Aorta (tissue), 5 donors: Measurements from ENCODE around the gene PANX1. TPM values are rescaled to one million over a fixed set of nuclear protein-coding genes. Genes with fewer than 3 reads are reported as not detected.

Source experiments
- ATAC-seq: fragments of 200-7000 bp; cut with Tn5 transposase; one replicate; pipeline ENCODE4 v1.9.1; 2022; ENCODE audit warnings: moderate library complexity; ENCODE audit not compliant: low FRiP score
- DNase-seq, 2 donors: peaks; one replicate each; pipeline ENCODE4 v3.0.0-alpha.2; 2020
- H3K27ac ChIP-seq, 2 donors: one replicate each; pipeline ENCODE4 v1.5.1; 2013; ENCODE audit warnings: low read length in 2 of 2, mild to moderate bottlenecking in 2 of 2, moderate library complexity in 2 of 2, control low read depth in 1 of 2, inconsistent platforms in 1 of 2, low read depth in 1 of 2
- H3K27me3 ChIP-seq, 2 donors: one replicate each; pipeline ENCODE4 v1.6.1; 2013; ENCODE audit warnings: control low read depth in 1 of 2, low read length in 1 of 2, mild to moderate bottlenecking in 1 of 2, moderate library complexity in 1 of 2; ENCODE audit not compliant: insufficient read depth in 2 of 2, control insufficient read depth in 1 of 2
- H3K36me3 ChIP-seq, 2 donors: one replicate each; pipeline ENCODE4 v1.6.1; 2013; ENCODE audit warnings: control low read depth in 1 of 2, low read length in 1 of 2, mild to moderate bottlenecking in 1 of 2; ENCODE audit not compliant: insufficient read depth in 2 of 2, control insufficient read depth in 1 of 2
- H3K4me1 ChIP-seq, 2 donors: one replicate each; pipeline ENCODE4 v1.6.1; 2013; ENCODE audit warnings: low read length in 2 of 2, control low read depth in 1 of 2, mild to moderate bottlenecking in 1 of 2, moderate library complexity in 1 of 2; ENCODE audit not compliant: insufficient read depth in 2 of 2, control insufficient read depth in 1 of 2
- H3K4me3 ChIP-seq, 2 donors: one replicate each; pipeline ENCODE4 v1.5.1; 2013; ENCODE audit warnings: low read length in 2 of 2, control low read depth in 1 of 2, mild to moderate bottlenecking in 1 of 2
- H3K9me3 ChIP-seq: one replicate; pipeline ENCODE4 v1.6.1; 2013; ENCODE audit warnings: mild to moderate bottlenecking, low read length; ENCODE audit not compliant: control insufficient read depth
- WGBS, 2 donors: extraction: QIAGEN DNeasy Blood & Tissue Kit; methylation state at CpG; one replicate each; pipeline ENCODE4 v1.1.7; 2013; 5-methylcytosine and 5-hydroxymethylcytosine counted together
- intact Hi-C, 2 donors: fragments of 100-400 bp; cut with DNase I; formaldehyde crosslinking; loops; one replicate each; pipeline versions ENCODE4 v1.14.2 to v1.15.0; 2022
- polyA plus RNA-seq, 2 donors: library from polyadenylated mRNA; stranded (reverse); fragments of 200-250 nt; gene quantifications; one replicate each; pipeline ENCODE4 v1.2.3, GENCODE V29; 2013
- total RNA-seq, 2 donors: library from RNA; stranded (reverse); fragmentation: NEBNext Ultra II Directional; extraction: Animal tissue kit (Norgen Biotek cat#: 25700); gene quantifications; one replicate each; pipeline ENCODE4 v1.2.1, GENCODE V29; 2021
- donor health status: healthy with polysubstance abuse.
- donor health status: Bipolar disorder and iron deficiency.
- donor health status: DM: no; HTN: no; CAD: no.
- donor health status: DM: no; HTN: no; CAD: no.
- donor health status: DM: yes; HTN: yes; CAD: no.

Gene PANX1
- total and polyA plus RNA-seq, 4 donors: 7.0 to 29.3 (median 16.8) TPM

DNA sequence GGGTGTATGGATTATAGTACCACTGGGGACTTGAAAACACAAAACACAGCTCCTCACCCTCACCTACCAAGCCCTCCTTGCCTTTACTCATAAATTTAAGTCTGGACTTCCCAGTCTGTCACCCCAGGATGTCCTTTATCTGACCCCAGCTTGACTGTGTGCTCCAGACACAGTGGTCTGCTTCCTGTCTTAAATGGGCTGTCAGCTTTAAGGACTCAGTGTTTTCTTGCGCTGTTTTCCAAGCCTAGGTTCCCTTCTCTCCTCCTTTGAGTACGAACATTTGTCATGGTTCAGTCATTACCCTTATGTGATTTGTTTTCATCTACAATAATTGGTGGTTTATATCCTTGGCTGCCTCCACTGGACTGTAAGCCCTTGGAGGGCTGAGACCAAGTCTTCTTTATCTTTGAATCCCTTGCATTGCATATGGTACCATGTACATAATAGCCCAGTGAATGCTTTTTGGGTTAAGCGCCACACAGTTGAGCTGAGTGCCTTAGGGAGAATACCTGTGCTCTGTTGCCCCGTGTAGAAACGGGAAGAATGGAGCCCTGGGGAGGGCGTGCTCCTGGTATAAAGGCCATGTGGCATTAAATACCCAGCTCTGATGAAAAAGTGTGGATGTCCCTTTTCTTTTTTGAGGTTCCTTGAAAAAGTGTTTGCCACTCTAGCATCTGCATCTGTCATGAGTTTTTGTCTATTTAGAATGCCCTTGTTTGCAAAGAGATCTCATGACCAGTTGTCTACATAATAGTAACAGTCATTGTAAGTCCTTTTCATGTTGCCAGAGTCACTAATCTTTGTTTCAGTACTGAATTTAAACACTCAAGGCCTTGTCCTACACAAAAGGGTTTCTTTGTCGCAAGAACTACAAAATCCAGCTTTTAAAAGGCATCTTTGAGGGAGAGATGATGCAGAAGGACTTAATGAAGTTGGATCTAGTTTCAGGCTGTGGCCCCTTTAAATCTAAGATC lies 14.0 kb downstream of the PANX1 start:
- no peak overlapping the region for H3K27ac ChIP-seq
- H3K4me3 ChIP-seq: no peak overlapping the region
- DNase-seq (no peak), ATAC-seq (no peak)
- no peaks in the 10 kb centered on the region for H3K9me3 ChIP-seq
- intact Hi-C loops: no loop called here
- peaks cover 0 to 20% of the 10 kb centered on the region in 2 donors for H3K4me1 ChIP-seq
- 89 to 91% methylated on average over 7 of the region's 7 CpGs for WGBS, 2 donors
- no peaks in the 10 kb centered on the region for H3K27me3 ChIP-seq
- no peaks in the 10 kb centered on the region for H3K36me3 ChIP-seq

GRCh38 chr11:94144216-94144615 lies 15.6 kb downstream of the PANX1 start:
- no peak overlapping the region for H3K27ac ChIP-seq
- ATAC-seq: no peak

DNA sequence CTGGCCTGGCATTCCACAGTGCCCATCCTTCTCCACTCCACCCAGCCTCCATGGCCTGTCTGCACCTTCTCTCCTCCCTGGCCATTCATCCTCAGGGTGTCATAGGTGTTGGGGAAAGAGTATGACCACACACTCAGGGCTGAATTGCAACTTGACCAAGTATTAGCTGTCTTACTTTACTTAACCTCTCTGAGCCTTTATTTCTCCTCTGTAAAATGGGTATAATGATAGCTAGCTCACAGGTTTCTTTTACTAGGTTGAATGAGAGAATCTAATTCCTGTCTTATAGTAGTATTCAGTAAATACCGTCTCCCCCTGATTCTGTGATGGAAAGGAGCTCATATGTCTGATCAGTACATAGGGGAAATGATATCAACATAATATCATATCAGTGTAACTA lies 16.0 kb downstream of the PANX1 start:
- 98% methylated on average over 1 of the region's 1 CpG for WGBS, 2 donors
- peaks cover 0 to 23% of the 10 kb centered on the region in 2 donors for H3K4me1 ChIP-seq
- no peak overlapping the region for H3K27ac ChIP-seq
- H3K36me3 ChIP-seq: no peaks in the 10 kb centered on the region
- ATAC-seq (no peak), DNase-seq (no peak)
- no peak overlapping the region for H3K4me3 ChIP-seq
- no peaks in the 10 kb centered on the region for H3K9me3 ChIP-seq
- intact Hi-C loops: no loop called here
- no peaks in the 10 kb centered on the region for H3K27me3 ChIP-seq

More at GRCh38 chr11:94144216-94144615, 15.6 kb downstream of the PANX1 start:
- no peaks in the 10 kb centered on the region for H3K27me3 ChIP-seq
- no peak overlapping the region for H3K4me3 ChIP-seq
- intact Hi-C loops: no loop called here
- 93 to 94% methylated on average over 3 of the region's 3 CpGs for WGBS, 2 donors
- no peaks in the 10 kb centered on the region for H3K36me3 ChIP-seq
- no peaks in the 10 kb centered on the region for H3K9me3 ChIP-seq
- peaks cover 0 to 23% of the 10 kb centered on the region in 2 donors for H3K4me1 ChIP-seq
- DNase-seq: no peak

DNA sequence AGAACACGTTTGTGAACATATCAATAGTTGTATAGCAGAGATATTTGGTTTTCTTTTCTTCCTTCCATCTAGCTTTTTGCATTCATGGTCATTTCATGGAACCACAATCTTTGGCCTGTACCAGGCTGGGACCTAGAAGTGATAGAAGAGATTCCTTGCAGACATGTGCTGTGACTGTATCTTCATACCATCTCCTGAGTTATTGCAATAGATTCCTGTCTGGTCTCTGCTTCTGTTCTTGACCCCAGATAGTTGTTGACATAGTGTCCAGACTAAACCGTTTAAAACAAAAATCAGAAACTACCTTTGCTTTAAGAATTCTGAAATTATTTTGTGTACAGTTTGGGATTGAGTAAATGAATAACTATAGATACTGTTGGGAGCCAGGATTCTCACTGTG lies 16.8 kb downstream of the PANX1 start:
- no peak overlapping the region for H3K27ac ChIP-seq
- no peaks in the 10 kb centered on the region for H3K36me3 ChIP-seq
- H3K4me1 ChIP-seq: peaks cover 0 to 17% of the 10 kb centered on the region in 2 donors
- H3K27me3 ChIP-seq: no peaks in the 10 kb centered on the region
- DNase-seq: no peak
- no peak overlapping the region for H3K4me3 ChIP-seq
- no peaks in the 10 kb centered on the region for H3K9me3 ChIP-seq
- no peak for ATAC-seq
- WGBS, 2 donors: 67 to 73% methylated on average over 2 of the region's 2 CpGs
- intact Hi-C loops: no loop called here

GRCh38 chr11:94145916-94146315 lies 17.3 kb downstream of the PANX1 start:
- no peaks in the 10 kb centered on the region for H3K27me3 ChIP-seq
- H3K4me1 ChIP-seq: peaks cover 0 to 22% of the 10 kb centered on the region in 2 donors
- ATAC-seq: no peak
- no peak overlapping the region for H3K27ac ChIP-seq
- no peaks in the 10 kb centered on the region for H3K36me3 ChIP-seq
- DNase-seq: no peak
- WGBS, 2 donors: 70 to 91% methylated on average over 4 of the region's 4 CpGs
- intact Hi-C loops: no loop called here
- H3K4me3 ChIP-seq: no peak overlapping the region
- no peaks in the 10 kb centered on the region for H3K9me3 ChIP-seq

GRCh38 chr11:94147433-94147845 lies 18.8 kb downstream of the PANX1 start:
- H3K36me3 ChIP-seq: no peaks in the 10 kb centered on the region
- ATAC-seq: no peak
- H3K27ac ChIP-seq: no peak overlapping the region
- no peak overlapping the region for H3K4me3 ChIP-seq
- peaks cover 2 to 25% of the 10 kb centered on the region in 2 donors for H3K4me1 ChIP-seq
- intact Hi-C loops: no loop called here
- no peak for DNase-seq
- H3K27me3 ChIP-seq: no peaks in the 10 kb centered on the region
- WGBS, 2 donors: 93 to 94% methylated on average over 9 of the region's 9 CpGs
- H3K9me3 ChIP-seq: no peaks in the 10 kb centered on the region

GRCh38 chr11:94148189-94148588 lies 19.5 kb downstream of the PANX1 start:
- H3K36me3 ChIP-seq: no peaks in the 10 kb centered on the region
- H3K4me3 ChIP-seq: no peak overlapping the region
- DNase-seq (no peak), ATAC-seq (no peak)
- peaks cover 2 to 19% of the 10 kb centered on the region in 2 donors for H3K4me1 ChIP-seq
- H3K9me3 ChIP-seq: no peaks in the 10 kb centered on the region
- H3K27ac ChIP-seq: no peak overlapping the region
- intact Hi-C loops: no loop called here
- H3K27me3 ChIP-seq: no peaks in the 10 kb centered on the region
- 78 to 83% methylated on average over 2 of the region's 2 CpGs for WGBS, 2 donors

- peaks cover 5 to 15% of the 10 kb centered on the region in 2 donors for H3K4me1 ChIP-seq
- intact Hi-C loops: no loop called here
Observed at GRCh38 chr11:94149431-94150017, 20.9 kb downstream of the PANX1 start.

More at GRCh38 chr11:94149431-94150017, 20.9 kb downstream of the PANX1 start:
- Histone ChIP-seq H3K36me3 (no peaks in the 10 kb centered on the region), H3K27ac (no peak overlapping the region), H3K27me3 (no peaks in the 10 kb centered on the region), H3K4me3 (no peak overlapping the region), H3K9me3 (no peaks in the 10 kb centered on the region)
- WGBS, 2 donors: 20 to 21% methylated on average over 3 of the region's 3 CpGs
- ATAC-seq (no peak), DNase-seq (no peak)
